ENCODE results near the gene RIMBP2.

The RIMBP2 gene

DNA sequence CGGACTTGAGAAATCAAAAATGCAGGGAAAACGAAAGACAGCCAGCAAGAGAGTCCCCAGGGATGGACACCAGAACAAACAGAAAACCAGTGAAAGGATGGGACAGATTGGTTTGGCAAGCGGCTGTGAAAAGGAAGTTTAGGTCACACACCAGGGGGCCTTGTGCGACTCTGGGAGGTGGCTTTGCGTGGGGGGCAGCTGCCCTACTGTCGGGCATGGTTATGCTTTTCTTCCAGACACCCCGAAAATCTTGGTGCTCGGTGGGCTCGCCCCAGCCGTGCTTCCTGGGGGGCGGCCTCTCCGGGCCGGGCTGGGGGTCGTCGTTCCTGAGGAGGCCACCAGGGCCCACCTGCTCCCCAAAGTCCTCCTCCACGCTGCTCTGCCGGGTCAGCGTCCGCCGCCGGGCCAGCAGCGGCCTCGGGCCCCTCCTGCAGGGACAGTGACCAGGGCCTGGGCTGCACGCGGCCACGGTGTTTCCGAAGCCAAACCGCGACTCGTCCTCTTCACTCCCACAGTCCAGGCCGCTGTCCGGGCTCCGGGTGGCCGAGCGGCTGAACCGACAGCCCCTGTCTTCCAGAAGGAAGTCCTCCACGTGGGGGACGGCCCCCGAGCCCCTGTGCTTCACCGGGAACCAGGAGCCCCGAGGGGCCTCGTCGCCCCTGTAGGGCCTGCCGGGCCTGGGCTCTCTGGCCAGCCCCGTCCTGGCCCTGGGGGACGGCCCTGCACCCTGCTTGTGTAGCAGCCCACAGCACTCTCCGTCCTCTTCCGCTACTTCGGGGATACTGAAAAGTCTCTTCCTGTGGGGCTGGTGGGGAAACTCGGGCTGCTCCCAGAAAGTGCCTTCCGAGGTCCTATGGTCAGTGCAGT, 291.9 kb downstream of the RIMBP2 start:
- no peak for DNase-seq (ENCODE audit: low read depth, low spot score)

GRCh38 chr12:130423136-130423535, 293.0 kb downstream of the RIMBP2 start:
- no peak overlapping the region for H3K27ac ChIP-seq
- DNase-seq (ENCODE audit: low read depth, low spot score), result no peak

More for the DNA sequence above, 291.9 kb downstream of the RIMBP2 start:
- H3K27ac ChIP-seq, result no peak overlapping the region

GRCh38 chr12:130422676-130423075, 293.4 kb downstream of the RIMBP2 start:
- no peak for DNase-seq (ENCODE audit: low read depth, low spot score)
- no peak overlapping the region for H3K27ac ChIP-seq

DNA sequence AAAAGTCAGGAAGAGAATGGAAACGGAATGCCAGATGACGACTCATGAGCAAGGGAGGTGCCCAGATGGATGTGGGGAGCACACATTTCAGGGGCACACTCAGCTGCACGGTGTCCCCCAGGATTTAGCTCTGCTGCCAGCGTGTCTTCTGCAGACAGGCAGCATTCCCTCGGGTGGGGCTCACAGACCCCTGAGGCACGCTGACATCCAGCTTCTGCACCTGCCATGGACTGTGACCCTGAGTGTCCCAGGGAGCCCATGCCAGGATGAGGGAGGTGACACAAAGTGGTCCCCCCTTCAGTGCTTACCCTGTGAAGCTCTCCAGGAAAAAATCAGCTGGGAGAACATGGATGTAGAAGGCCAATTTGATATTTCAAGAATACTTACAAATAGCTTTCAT, 294.2 kb downstream of the RIMBP2 start:
- no peak overlapping the region for H3K27ac ChIP-seq
- no peak for DNase-seq (ENCODE audit: low read depth, low spot score)

DNA sequence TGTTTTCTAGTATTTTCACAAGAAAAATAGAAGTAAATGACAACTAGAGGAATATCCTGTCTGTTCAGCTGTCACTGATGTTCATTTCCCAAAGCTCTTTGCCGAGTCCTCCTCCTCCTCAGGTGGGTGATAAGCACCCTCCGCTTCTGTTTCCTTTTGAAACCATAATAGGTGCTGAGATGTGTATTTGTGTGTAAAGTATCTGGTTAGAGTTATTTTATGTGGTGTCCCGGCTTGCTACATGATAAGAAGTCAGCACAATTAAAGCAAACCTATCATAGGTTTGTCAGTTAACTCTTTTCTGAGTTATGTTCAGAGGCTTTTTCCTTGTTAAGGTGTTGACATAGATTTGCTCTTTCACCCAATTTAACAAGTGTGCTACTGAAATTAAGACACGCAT, 296.0 kb downstream of the RIMBP2 start:
- DNase-seq (ENCODE audit: low read depth, low spot score), result no peak
- no peak overlapping the region for H3K27ac ChIP-seq

GRCh38 chr12:130419116-130419515, 297.0 kb downstream of the RIMBP2 start:
- DNase-seq (ENCODE audit: low read depth, low spot score), result no peak
- H3K27ac ChIP-seq, result no peak overlapping the region

GRCh38 chr12:130418251-130418650, 297.8 kb downstream of the RIMBP2 start:
- DNase-seq (ENCODE audit: low read depth, low spot score), result no peak
- no peak overlapping the region for H3K27ac ChIP-seq

- no peak overlapping the region for H3K27ac ChIP-seq
- DNase-seq (ENCODE audit: low read depth, low spot score), result no peak
These were observed 301.7 kb downstream of the RIMBP2 start for GRCh38 chr12:130414381-130414780.

GRCh38 chr12:130413909-130414308, 302.2 kb downstream of the RIMBP2 start:
- no peak overlapping the region for H3K27ac ChIP-seq
- DNase-seq (ENCODE audit: low read depth, low spot score), result no peak

GRCh38 chr12:130412384-130412783, 303.7 kb downstream of the RIMBP2 start:
- DNase-seq (ENCODE audit: low read depth, low spot score), result no peak
- no peak overlapping the region for H3K27ac ChIP-seq

- H3K27ac ChIP-seq, result no peak overlapping the region
- no peak for DNase-seq (ENCODE audit: low read depth, low spot score)
These were observed 310.8 kb downstream of the RIMBP2 start for GRCh38 chr12:130405332-130405731.

DNA sequence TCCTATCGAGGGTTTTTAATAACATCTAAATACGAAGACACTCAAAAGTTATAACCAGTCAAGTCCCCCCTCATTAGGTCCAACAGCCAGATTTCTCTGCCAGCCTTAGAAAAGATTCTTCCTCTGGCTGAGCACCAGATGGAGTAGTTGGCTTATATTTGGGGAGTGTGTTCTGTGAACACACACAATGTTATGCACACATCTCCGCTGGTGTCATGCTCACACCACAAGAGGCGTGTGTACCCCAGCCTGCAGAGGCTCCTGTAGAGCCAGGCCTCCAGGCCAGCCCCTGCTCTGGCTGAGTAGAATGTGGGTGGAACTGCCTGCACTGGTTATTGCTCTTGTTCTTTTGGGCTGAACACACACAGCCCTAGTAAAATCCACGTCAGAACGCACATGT, 314.4 kb downstream of the RIMBP2 start:
- H3K27ac ChIP-seq, result no peak overlapping the region
- DNase-seq (ENCODE audit: low read depth, low spot score), result no peak

GRCh38 chr12:130398100-130398848, 317.8 kb downstream of the RIMBP2 start:
- no peak overlapping the region for H3K27ac ChIP-seq
- DNase-seq (ENCODE audit: low read depth, low spot score), result no peak

DNA sequence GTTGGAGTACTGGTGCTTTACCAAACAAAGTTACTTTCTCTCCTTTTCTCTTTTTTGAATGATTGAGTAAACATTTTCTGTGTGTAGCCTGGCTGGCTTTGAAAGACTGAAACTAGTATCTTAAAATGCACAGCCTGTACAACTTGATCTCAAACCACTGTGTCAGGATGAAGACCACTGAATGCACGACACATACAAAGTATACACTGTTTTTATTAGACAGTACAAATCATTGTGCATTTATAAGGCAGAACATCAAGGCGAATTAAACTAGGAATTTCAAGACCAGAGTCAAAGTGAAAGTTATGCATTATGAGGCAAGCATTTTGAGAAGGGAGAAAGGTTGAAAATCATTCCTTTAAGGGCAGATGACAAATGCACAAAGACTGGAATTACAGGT, 319.4 kb downstream of the RIMBP2 start:
- no peak for DNase-seq (ENCODE audit: low read depth, low spot score)
- no peak overlapping the region for H3K27ac ChIP-seq

GRCh38 chr12:130394906-130395305, 321.2 kb downstream of the RIMBP2 start:
- H3K27ac ChIP-seq, result no peak overlapping the region
- DNase-seq (ENCODE audit: low read depth, low spot score), result no peak

- no peak for DNase-seq (ENCODE audit: low read depth, low spot score)
- no peak overlapping the region for H3K27ac ChIP-seq
These were observed 324.9 kb downstream of the RIMBP2 start for GRCh38 chr12:130391186-130391585.

- no peak for DNase-seq (ENCODE audit: low read depth, low spot score)
- H3K27ac ChIP-seq, result no peak overlapping the region
These were observed 330.9 kb downstream of the RIMBP2 start for GRCh38 chr12:130385193-130385592.

DNA sequence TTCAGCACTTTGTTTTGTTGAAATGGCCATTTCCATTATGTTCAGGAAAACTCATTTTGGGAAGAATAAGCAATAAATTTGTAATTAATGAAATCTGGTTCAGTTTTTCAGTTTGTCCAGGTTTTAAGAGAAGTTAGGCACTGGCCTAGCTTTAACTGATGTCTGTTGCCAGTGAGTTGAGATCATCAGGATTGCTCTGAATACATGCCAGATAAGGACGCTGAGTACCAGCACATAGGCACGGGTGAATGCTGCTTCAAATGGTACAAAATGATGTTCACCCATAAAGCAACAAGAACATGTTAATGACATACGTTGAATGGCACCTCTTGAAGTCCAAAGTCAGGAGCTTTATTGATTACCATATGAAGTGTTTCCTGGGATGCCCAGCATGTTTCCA, 331.9 kb downstream of the RIMBP2 start:
- H3K27ac ChIP-seq, result no peak overlapping the region
- no peak for DNase-seq (ENCODE audit: low read depth, low spot score)

DNA sequence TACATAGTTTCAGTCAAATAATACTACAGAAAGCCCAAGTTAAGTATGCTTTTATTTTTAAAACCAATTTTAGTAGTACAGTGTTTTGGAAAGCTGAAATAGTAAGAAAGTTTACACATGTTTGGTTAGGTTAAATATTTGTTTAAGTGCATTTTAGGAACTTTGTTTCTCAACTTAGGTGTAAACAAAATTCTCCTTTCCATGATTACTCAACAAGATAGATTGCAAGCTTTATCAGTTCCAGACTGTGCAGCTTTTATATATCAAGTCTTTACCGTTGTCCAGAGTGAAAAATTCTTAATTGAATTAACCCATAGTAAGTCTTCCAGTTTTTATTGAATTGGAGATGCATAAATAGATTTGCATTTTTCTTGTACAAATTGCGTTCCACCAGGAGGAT, 333.3 kb downstream of the RIMBP2 start:
- no peak for DNase-seq (ENCODE audit: low read depth, low spot score)
- H3K27ac ChIP-seq, result no peak overlapping the region

DNA sequence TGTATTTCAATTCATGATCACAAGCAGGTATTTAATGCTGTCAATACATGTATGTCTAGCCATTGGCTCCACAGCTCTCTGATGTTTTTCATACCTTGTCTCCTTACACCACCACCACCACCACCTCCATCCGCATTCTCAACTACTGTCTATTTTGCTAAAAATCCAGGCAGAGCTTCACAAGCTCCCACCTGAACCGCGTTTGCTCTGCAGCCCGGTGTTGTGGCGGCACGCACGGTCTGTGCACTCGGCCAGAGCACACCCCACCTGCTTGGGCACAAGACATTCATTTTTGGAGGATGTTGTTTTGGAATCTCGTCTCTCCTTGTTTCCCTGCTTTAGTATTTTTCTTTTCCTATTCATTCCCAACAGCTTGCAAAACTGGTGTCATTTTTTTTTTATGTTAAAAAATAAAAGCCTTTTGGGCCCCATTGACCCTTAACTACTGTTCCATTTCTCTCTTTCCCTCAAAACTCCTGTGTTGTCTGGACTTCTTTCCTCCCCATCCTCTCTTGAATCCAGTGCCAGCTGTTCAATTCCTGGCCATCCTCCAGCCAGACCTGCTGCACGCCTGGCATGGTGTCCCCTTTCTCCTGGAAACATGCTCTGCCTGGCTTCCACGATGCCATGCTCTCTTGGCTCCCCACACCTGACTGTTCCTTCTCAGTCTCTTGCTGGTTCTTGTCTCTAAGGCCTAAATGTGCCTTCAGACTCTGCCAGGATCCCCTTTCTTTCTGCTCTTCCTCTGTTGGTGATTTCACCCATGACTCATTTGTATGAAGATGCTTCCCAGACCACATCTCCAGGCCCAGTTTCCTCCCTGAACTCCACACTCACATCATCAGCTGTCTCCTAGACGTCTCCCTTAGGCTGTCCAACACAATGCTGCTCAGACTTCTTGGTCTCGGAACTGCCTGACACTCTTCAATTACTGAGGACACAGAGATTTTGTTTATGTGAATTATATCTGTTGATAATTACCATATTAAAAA, 340.5 kb downstream of the RIMBP2 start:
- DNase-seq (ENCODE audit: low read depth, low spot score), result no peak
- H3K27ac ChIP-seq, result no peak overlapping the region

All from epithelial cell of prostate (primary cell).